Right cardiac atrium (tissue), 5 donors: ENCODE data around the gene ECSCR. TPM values are rescaled to one million over a fixed set of nuclear protein-coding genes. Genes with fewer than 3 reads are reported as not detected.
A peak's percentile ranks its signal among the peaks of the same experiment; 100 is the strongest.
"Not testable (repeated sequence)": the region's sequence is repeated elsewhere in the genome, so short reads cannot be mapped to it uniquely, and the experiment has no call there.

Experiments used
- ATAC-seq, 2 donors: fragments of 200-7000 bp; cut with Tn5 transposase; one replicate each; pipeline versions ENCODE4 v1.8.0 to v1.9.1; 2020; ENCODE audit warnings: moderate library complexity in 2 of 2, mild to moderate bottlenecking in 1 of 2
- DNase-seq, 3 donors: peaks; one replicate each; pipeline ENCODE4 v3.0.0-alpha.2; 2020
- H3K27ac ChIP-seq: one replicate; pipeline ENCODE4 v1.5.1; 2013; ENCODE audit warnings: mild to moderate bottlenecking, low read length, control low read depth, moderate library complexity
- H3K27me3 ChIP-seq: one replicate; pipeline ENCODE4 v1.6.1; 2013; ENCODE audit not compliant: control insufficient read depth, insufficient read depth
- H3K4me1 ChIP-seq: one replicate; pipeline ENCODE4 v1.6.1; 2013; ENCODE audit warnings: low read length; ENCODE audit not compliant: control insufficient read depth, insufficient read depth
- H3K4me3 ChIP-seq: one replicate; pipeline ENCODE4 v1.5.1; 2013; ENCODE audit warnings: low read length, control low read depth
- H3K9me3 ChIP-seq: one replicate; pipeline ENCODE4 v1.6.1; 2013; ENCODE audit warnings: low read length; ENCODE audit not compliant: control insufficient read depth
- WGBS: extraction: QIAGEN DNeasy Blood & Tissue Kit; methylation state at CpG from one replicate; pipeline ENCODE4 v1.1.7; 2013; 5-methylcytosine and 5-hydroxymethylcytosine counted together
- intact Hi-C, 4 donors: fragments of 100-400 bp; cut with DNase I; formaldehyde crosslinking; loops; one replicate each; pipeline versions ENCODE4 v1.11.0 to v1.14.0; 2022 to 2023
- polyA plus RNA-seq: library from polyadenylated mRNA; stranded (reverse); fragments of 200-250 nt; gene quantifications from one replicate; pipeline ENCODE4 v1.2.3, GENCODE V29; 2013
- total RNA-seq, 4 donors: library from RNA; stranded (reverse); fragmentation: NEBNext Ultra II Directional; extraction: Animal tissue kit (Norgen Biotek cat#: 25700); gene quantifications; one replicate each; pipeline ENCODE4 v1.2.1, GENCODE V29; 2021
- donor health status: healthy with polysubstance abuse.
- donor health status: DM: no; HTN: yes; CAD: no.
- donor health status: DM: no; HTN: no; CAD: no.
- donor health status: DM: no; HTN: yes; CAD: no; lungs with severe emphysema.
- donor health status: DM: yes; HTN: yes; CAD: no.

ECSCR gene
- total and polyA plus RNA-seq, 5 donors, result 19.9 to 38.3 (median 21.3) TPM

GRCh38 chr5:139410121-139410992 is 52.2 kb downstream of the ECSCR start:
- H3K4me1 ChIP-seq, result peaks cover 2% of the 10 kb centered on the region
- H3K27ac ChIP-seq, result peak overlapping the region; percentile 23

GRCh38 chr5:139409116-139409515 is 53.4 kb downstream of the ECSCR start:
- 88% methylated on average over 5 of the region's 5 CpGs for WGBS
- DNase-seq, ATAC-seq, H3K27me3 ChIP-seq, H3K27ac ChIP-seq, H3K9me3 ChIP-seq, H3K4me1 ChIP-seq, intact Hi-C loops, H3K4me3 ChIP-seq: not testable (repeated sequence)

More at GRCh38 chr5:139410121-139410992, 52.2 kb downstream of the ECSCR start:
- Histone ChIP-seq H3K27me3 (no peaks in the 10 kb centered on the region), H3K4me3 (no peak overlapping the region), H3K9me3 (no peaks in the 10 kb centered on the region)
- intact Hi-C loops, result loop anchor here in 1 of 4 donors (10.0 kb wide), 1 partner anchor 354 kb away; no protein-coding TSS in a partner anchor
- WGBS, result 58% methylated on average over 6 of the region's 6 CpGs
- DNase-seq (no peak), ATAC-seq (no peak)

DNA sequence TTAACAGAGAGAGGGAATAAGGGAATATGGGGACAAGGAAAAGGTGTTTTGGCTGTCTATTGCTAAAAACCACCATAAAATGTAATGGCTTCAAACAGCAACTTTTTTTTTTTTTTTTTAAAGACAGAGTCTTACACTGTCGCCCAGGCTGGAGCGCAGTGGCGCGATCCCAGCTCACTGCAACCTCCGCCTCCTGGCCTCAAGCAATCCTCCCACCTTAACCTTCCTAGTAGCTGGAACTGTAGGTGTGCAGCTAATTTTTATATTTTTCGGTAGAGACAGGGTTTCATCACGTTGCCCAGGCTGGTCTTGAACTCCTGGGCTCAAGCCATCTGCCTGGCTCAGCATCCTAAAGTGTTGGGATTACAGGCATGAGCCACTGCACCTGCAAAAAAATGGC is 54.4 kb downstream of the ECSCR start:
- ATAC-seq, result no peak

DNA sequence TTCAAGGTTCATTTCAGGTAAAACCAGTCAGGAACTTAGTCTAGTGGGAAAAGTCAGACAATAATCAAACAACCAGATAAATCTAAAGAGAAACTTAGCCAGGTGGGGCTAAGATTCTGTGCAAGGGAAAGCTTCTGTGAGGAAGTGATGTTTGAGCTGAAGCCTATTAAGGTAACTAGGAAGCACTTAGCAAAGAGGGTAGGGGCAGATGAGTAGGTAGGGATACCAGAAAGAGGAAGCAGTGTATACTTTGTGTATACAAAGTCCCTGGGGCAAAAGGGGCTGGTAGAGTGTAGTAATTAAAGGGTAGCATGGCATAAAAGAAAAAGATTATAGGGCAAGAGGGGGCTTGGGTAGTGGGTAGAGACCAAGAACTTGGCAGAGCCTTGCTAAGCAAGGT is 55.0 kb downstream of the ECSCR start:
- ATAC-seq (no peak), DNase-seq (no peak)
- intact Hi-C loops, result no loop called here
- no peak overlapping the region for H3K27ac ChIP-seq
- H3K4me1 ChIP-seq, result no peaks in the 10 kb centered on the region
- H3K27me3 ChIP-seq, result no peaks in the 10 kb centered on the region
- H3K9me3 ChIP-seq, result no peaks in the 10 kb centered on the region
- no peak overlapping the region for H3K4me3 ChIP-seq

More for the DNA sequence above, 54.4 kb downstream of the ECSCR start:
- no peak overlapping the region for H3K4me3 ChIP-seq
- H3K9me3 ChIP-seq, result no peaks in the 10 kb centered on the region
- intact Hi-C loops, result no loop called here
- no peaks in the 10 kb centered on the region for H3K4me1 ChIP-seq
- no peaks in the 10 kb centered on the region for H3K27me3 ChIP-seq
- H3K27ac ChIP-seq, result no peak overlapping the region
- no peak for DNase-seq
- WGBS, result 91% methylated on average over 7 of the region's 7 CpGs

- Histone ChIP-seq H3K4me3 (no peak overlapping the region), H3K9me3 (no peaks in the 10 kb centered on the region), H3K4me1 (no peaks in the 10 kb centered on the region), H3K27me3 (no peaks in the 10 kb centered on the region), H3K27ac (no peak overlapping the region)
- intact Hi-C loops, result no loop called here
- DNase-seq (no peak), ATAC-seq (no peak)
- 35% methylated on average over 2 of the region's 2 CpGs for WGBS
Observed at GRCh38 chr5:139406963-139407362, 55.6 kb downstream of the ECSCR start.

GRCh38 chr5:139404484-139404840 is 58.1 kb downstream of the ECSCR start:
- no peaks in the 10 kb centered on the region for H3K9me3 ChIP-seq
- 53% methylated on average over 5 of the region's 5 CpGs for WGBS
- peak overlapping the region; percentile 15 for H3K4me3 ChIP-seq
- H3K27ac ChIP-seq, result peak overlapping the region; percentile 90
- no peaks in the 10 kb centered on the region for H3K27me3 ChIP-seq
- no peak for ATAC-seq
- no peaks in the 10 kb centered on the region for H3K4me1 ChIP-seq
- intact Hi-C loops, result no loop called here
- no peak for DNase-seq

- ATAC-seq, result peak; percentile 96
- Histone ChIP-seq H3K9me3 (no peaks in the 10 kb centered on the region), H3K27ac (peak within 1 kb of the TSS; percentile 92), H3K27me3 (no peaks in the 10 kb centered on the region), H3K4me1 (no peaks in the 10 kb centered on the region), H3K4me3 (peak within 1 kb of the TSS; percentile 41)
- intact Hi-C loops, result no loop called here
- WGBS, result under 1% methylated on average over 41 of the region's 41 CpGs
- DNase-seq, result peak; percentile 98 to 100 (median 99)
Observed at GRCh38 chr5:139403787-139404483, 58.6 kb downstream of the ECSCR start, which contains the start of gene SPATA24. Gene SPATA24, minus strand, starts transcription at chr5:139404089. Its CDS starts 29 bp downstream, at chr5:139404060.

- Histone ChIP-seq H3K4me1 (no peaks in the 10 kb centered on the region), H3K27me3 (no peaks in the 10 kb centered on the region), H3K4me3 (peak overlapping the region; percentile 41), H3K27ac (peak overlapping the region; percentile 92), H3K9me3 (no peaks in the 10 kb centered on the region)
- DNase-seq (no peak), ATAC-seq (no peak)
- intact Hi-C loops, result no loop called here
- 16% methylated on average over 7 of the region's 7 CpGs for WGBS
Observed at GRCh38 chr5:139403418-139403786, 59.1 kb downstream of the ECSCR start.

- no peaks in the 10 kb centered on the region for H3K27me3 ChIP-seq
- ATAC-seq, result no peak
- 72% methylated on average over 7 of the region's 7 CpGs for WGBS
Observed at GRCh38 chr5:139402561-139403158, 59.9 kb downstream of the ECSCR start.

DNA sequence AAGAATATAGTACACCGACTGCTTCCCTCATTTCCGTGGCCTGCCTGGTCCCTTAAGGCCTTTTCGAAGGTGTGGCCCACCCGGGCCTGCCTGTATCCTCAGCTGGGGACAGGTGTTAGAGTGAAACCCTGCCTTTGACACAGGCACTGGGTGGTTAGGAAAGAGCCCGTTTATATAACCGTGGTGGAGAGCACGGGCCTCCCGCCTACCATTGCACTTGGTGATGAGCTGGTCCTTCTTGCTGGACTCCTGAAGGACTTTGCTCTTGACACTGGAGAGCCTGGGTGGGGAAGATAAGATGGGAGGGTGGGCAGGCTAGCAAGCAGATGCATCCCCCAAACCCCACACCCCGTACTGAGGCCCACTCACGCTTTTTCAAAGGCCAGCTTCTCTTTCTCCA is 61.0 kb downstream of the ECSCR start:
- H3K9me3 ChIP-seq, result no peaks in the 10 kb centered on the region
- intact Hi-C loops, result no loop called here
- H3K27me3 ChIP-seq, result no peaks in the 10 kb centered on the region
- 93% methylated on average over 10 of the region's 10 CpGs for WGBS
- no peak overlapping the region for H3K27ac ChIP-seq
- ATAC-seq (no peak), DNase-seq (no peak)
- H3K4me1 ChIP-seq, result no peaks in the 10 kb centered on the region
- H3K4me3 ChIP-seq, result no peak overlapping the region

More at GRCh38 chr5:139402561-139403158, 59.9 kb downstream of the ECSCR start:
- Histone ChIP-seq H3K9me3 (no peaks in the 10 kb centered on the region), H3K27ac (no peak overlapping the region), H3K4me3 (no peak overlapping the region), H3K4me1 (no peaks in the 10 kb centered on the region)
- no peak for DNase-seq
- intact Hi-C loops, result no loop called here
